Endothelial cell of umbilical vein (primary cell): Measurements from ENCODE around the gene EIF2A. TPM values are rescaled to one million over a fixed set of nuclear protein-coding genes. Genes with fewer than 3 reads are reported as not detected.

Source experiments
- BruUV-seq: library from RNA; stranded (reverse); fragments of 400-500 nt; replicated peaks from 2 replicates; lab custom pipeline; 2021; lab: Mats Ljungman, UMichigan
- CTCF ChIA-PET: fragments of 300-600, 350-600 bp; sonication (Branson Sonifier 250); formaldehyde crosslinking; loops from one replicate; lab custom pipeline; 2021; ENCODE audit warnings: antibody characterized with exemption, inconsistent platforms; lab: Charles Lee
- POLR2A ChIA-PET: fragments of 300-600, 350-600 bp; sonication (Branson Sonifier 250); formaldehyde crosslinking; loops from one replicate; lab custom pipeline; 2021; ENCODE audit warnings: antibody characterized with exemption, inconsistent platforms; lab: Charles Lee
- DNase-seq: peaks from one replicate; pipeline ENCODE4 v3.0.0-alpha.2; 2011; ENCODE audit warnings: low read depth, low spot score
- FAIRE-seq: peaks from 2 replicates; lab custom pipeline; 2011; peaks lifted over from hg19 to GRCh38; lab: Jason Lieb, UNC
- H2AFZ ChIP-seq: 2 replicates; pipeline ENCODE4 v1.6.0; 2012; ENCODE audit warnings: low read depth, low read length, control low read depth, inconsistent platforms
- H3K27ac ChIP-seq: 2 replicates; pipeline ENCODE4 v1.5.1; 2011; ENCODE audit warnings: low read depth, mild to moderate bottlenecking, control low read depth, low read length, moderate library complexity; ENCODE audit not compliant: insufficient read depth
- H3K27me3 ChIP-seq, 2 experiments: 2 replicates each; pipeline versions ENCODE4 v1.6.0 to v1.6.1; 2011; ENCODE audit warnings: low read length in 2 of 2, mixed read lengths in 1 of 2; ENCODE audit not compliant: control insufficient read depth in 2 of 2, insufficient read depth in 2 of 2
- H3K36me3 ChIP-seq, 2 experiments: 2 replicates in 1 of 2; 3 replicates in 1 of 2; pipeline ENCODE4 v1.5.1; 2011; ENCODE audit warnings: low read length in 2 of 2, mild to moderate bottlenecking in 1 of 2, moderate library complexity in 1 of 2; ENCODE audit not compliant: control insufficient read depth in 2 of 2, insufficient read depth in 2 of 2; ENCODE audit errors: extremely low read depth in 1 of 2
- H3K4me1 ChIP-seq: 3 replicates; pipeline ENCODE4 v1.5.1; 2011; ENCODE audit warnings: mild to moderate bottlenecking, low read length; ENCODE audit not compliant: control insufficient read depth, insufficient read depth; ENCODE audit errors: extremely low read depth
- H3K4me2 ChIP-seq: 2 replicates; pipeline ENCODE4 v1.6.1; 2011; ENCODE audit warnings: low read length, control low read depth, mixed read lengths; ENCODE audit not compliant: insufficient read depth
- H3K4me3 ChIP-seq, 3 experiments: fragments of 200-600 bp in 1 of 3; sonication (generic), shearing (Covaris generic) in 1 of 3; replicated peaks in 1 of 3; 2 replicates each; pipeline ENCODE4 v1.5.1; 2011 to 2016; ENCODE audit warnings: control low read depth in 3 of 3, low read length in 3 of 3, mild to moderate bottlenecking in 2 of 3, inconsistent platforms in 1 of 3, low read depth in 1 of 3, moderate library complexity in 1 of 3; ENCODE audit not compliant: insufficient read depth in 1 of 3
- H3K79me2 ChIP-seq: 2 replicates; pipeline ENCODE4 v1.6.0; 2012; ENCODE audit warnings: low read length, inconsistent platforms; ENCODE audit not compliant: control insufficient read depth, insufficient read depth
- H3K9ac ChIP-seq: replicated peaks from 2 replicates; pipeline ENCODE3; 2011; ENCODE audit warnings: low read length, control low read depth; ENCODE audit not compliant: insufficient read depth; ENCODE audit errors: extremely low read depth
- H3K9me1 ChIP-seq: replicated peaks from 3 replicates; pipeline ENCODE4 v1.6.0; 2011; ENCODE audit warnings: mild to moderate bottlenecking, low read length; ENCODE audit not compliant: control insufficient read depth, insufficient read depth; ENCODE audit errors: extremely low read depth
- H3K9me3 ChIP-seq: replicated peaks from 2 replicates; pipeline ENCODE4 v1.5.1; 2012; ENCODE audit warnings: low read length, inconsistent platforms; ENCODE audit not compliant: control insufficient read depth, insufficient read depth
- H4K20me1 ChIP-seq: replicated peaks from 2 replicates; pipeline ENCODE3; 2011; ENCODE audit warnings: mild to moderate bottlenecking, low read length; ENCODE audit not compliant: control insufficient read depth, insufficient read depth; ENCODE audit errors: extremely low read depth
- CTCF ChIP-seq, 2 donors: IDR thresholded peaks; 1 replicate in 1 of 2; 2 replicates in 1 of 2; pipeline ENCODE4 v1.5.1; 2011; ENCODE audit warnings: low read length in 2 of 2, mild to moderate bottlenecking in 2 of 2, moderate library complexity in 2 of 2, control low read depth in 1 of 2, inconsistent platforms in 1 of 2, low read depth in 1 of 2; ENCODE audit not compliant: insufficient read depth in 1 of 2; ENCODE audit errors: extremely low read depth in 1 of 2
- EZH2 ChIP-seq: IDR thresholded peaks from 2 replicates; pipeline ENCODE4 v1.6.1; 2012; ENCODE audit warnings: borderline replicate concordance, low read depth, mild to moderate bottlenecking, moderate library complexity, low read length, inconsistent platforms; ENCODE audit not compliant: severe bottlenecking
- FOS ChIP-seq: IDR thresholded peaks from 2 replicates; pipeline ENCODE4 v1.6.1; 2011; ENCODE audit warnings: mild to moderate bottlenecking, low read length, moderate library complexity, borderline replicate concordance; ENCODE audit not compliant: insufficient read depth
- GATA2 ChIP-seq: IDR thresholded peaks from 2 replicates; pipeline ENCODE4 v1.7.0; 2011; ENCODE audit warnings: low read depth, mild to moderate bottlenecking, moderate library complexity, mixed read lengths, low read length; ENCODE audit not compliant: insufficient read length, insufficient read depth
- JUN ChIP-seq: IDR thresholded peaks from 2 replicates; pipeline ENCODE4 v1.6.1; 2011; ENCODE audit warnings: borderline replicate concordance, low read depth; ENCODE audit not compliant: insufficient read length, insufficient read depth
- MYC ChIP-seq: IDR thresholded peaks from one replicate; pipeline ENCODE4 v1.6.1; 2011; ENCODE audit warnings: mild to moderate bottlenecking, low read depth, low read length
- POLR2A ChIP-seq: IDR thresholded peaks from 2 replicates; pipeline ENCODE4 v1.6.1; 2012; ENCODE audit warnings: low read depth, mild to moderate bottlenecking, control low read depth, low read length
- POLR2AphosphoS5 ChIP-seq: IDR thresholded peaks from 2 replicates; pipeline ENCODE4 v1.6.1; 2012; ENCODE audit warnings: low read depth, mild to moderate bottlenecking, control low read depth, low read length, moderate library complexity; ENCODE audit not compliant: insufficient read depth
- dilution Hi-C: fragments of 300-500 bp; cut with MboI; formaldehyde crosslinking; loops from one replicate; pipeline ENCODE4 v1.15.0; 2019; ENCODE audit warnings: low sequenced_read_pairs; ENCODE audit not compliant: extremely low pct_ligation_motif_present
- intact Hi-C: fragments of 100-400 bp; cut with micrococcal nuclease; formaldehyde crosslinking; loops from one replicate; pipeline ENCODE4 v1.10.0; 2022
- polyA plus RNA-seq, 4 experiments: library from polyadenylated mRNA; depleted of rRNA in 3 of 4; stranded (reverse) in 3 of 4; unstranded in 1 of 4; fragments of >200 nt; gene quantifications; 2 replicates each; pipeline versions ENCODE4 v1.2.1 to v1.2.3, GENCODE V29; 2011 to 2012; ENCODE audit warnings: missing spikeins in 1 of 4
- total RNA-seq: library from RNA; stranded (reverse); gene quantifications from 2 replicates; pipeline ENCODE4 v1.2.3, GENCODE V29; 2021
- TF ChIP-seq, protein P1 (sequence below): IDR thresholded peaks from 2 replicates; pipeline ENCODE4 v1.6.1; 2011; ENCODE audit not compliant: insufficient read depth, insufficient read length

Gene EIF2A
- total and polyA plus RNA-seq, 2 donors (not counting 3 experiments of a cell fraction or from before 2014, with no cell fraction given), result 85.2 to 97.6 TPM

GRCh38 chr3:150635076-150635475 lies 88.5 kb downstream of the EIF2A start:
- ChIA-PET POLR2A (no interaction called here), CTCF (interaction anchor here (0.9 to 1.9 kb wide), 2 partner anchors 27 to 107 kb away, joined by 3 to 4 read pairs; no protein-coding TSS in a partner anchor)
- dilution Hi-C loops, result no loop called here
- no peak overlapping the region for H3K27ac ChIP-seq
- no TSS peak for BruUV-seq
- H3K4me3 ChIP-seq, result no peak overlapping the region
- H3K9me1 ChIP-seq, result no peaks in the 10 kb centered on the region
- FAIRE-seq, result no peak
- no peak overlapping the region for H3K4me2 ChIP-seq
- H3K9ac ChIP-seq, result no peak overlapping the region
- no peaks in the 10 kb centered on the region for H3K4me1 ChIP-seq
- H3K79me2 ChIP-seq, result no peaks in the 10 kb centered on the region
- no peak overlapping the region for H2AFZ ChIP-seq
- H3K27me3 ChIP-seq, result no peaks in the 10 kb centered on the region
- peak; percentile 45 for DNase-seq
- no peaks in the 10 kb centered on the region for H3K36me3 ChIP-seq
- intact Hi-C loops, result no loop called here
- TF ChIP-seq EZH2 (no peak), POLR2A (no peak), MYC (no peak), POLR2AphosphoS5 (no peak), CTCF (IDR thresholded peaks at IDR 0.05; ENCODE audit: extremely low read depth in 1 of 2, insufficient read depth in 1 of 2, low read depth in 1 of 2, low read length in 2 of 2) (no peak), JUN (no peak), GATA2 (no peak), FOS (no peak)
- TF ChIP-seq, protein P1, sequence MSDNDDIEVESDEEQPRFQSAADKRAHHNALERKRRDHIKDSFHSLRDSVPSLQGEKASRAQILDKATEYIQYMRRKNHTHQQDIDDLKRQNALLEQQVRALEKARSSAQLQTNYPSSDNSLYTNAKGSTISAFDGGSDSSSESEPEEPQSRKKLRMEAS, result no peak
- H4K20me1 ChIP-seq, result no peaks in the 10 kb centered on the region
- H3K9me3 ChIP-seq, result no peaks in the 10 kb centered on the region
